Stimulated activated CD8-positive, alpha-beta memory T cell treated with anti-CD3 and anti-CD28 coated beads, Interleukin-2, amount 100 ng/mL, for 1 hour (primary cell): ENCODE results near the gene KLHL14.
"Not testable (repeated sequence)": the region's sequence is repeated elsewhere in the genome, so short reads cannot be mapped to it uniquely, and the experiment has no call there.

Source experiments
- DNase-seq, 2 donors: peaks; one replicate each; pipeline ENCODE4 v3.0.0-alpha.2; 2020; ENCODE audit warnings: low read depth in 2 of 2

The KLHL14 gene

GRCh38 chr18:32637659-32638058 lies 135.2 kb downstream of the KLHL14 start:
- DNase-seq: not testable (repeated sequence)

- DNase-seq: no peak
These were observed 135.6 kb downstream of the KLHL14 start for GRCh38 chr18:32637226-32637625.

GRCh38 chr18:32634876-32635431 lies 137.9 kb downstream of the KLHL14 start:
- no peak for DNase-seq

- DNase-seq: no peak
These were observed 142.7 kb downstream of the KLHL14 start for GRCh38 chr18:32629981-32630700.

GRCh38 chr18:32629292-32629691 lies 143.5 kb downstream of the KLHL14 start:
- DNase-seq: no peak

- DNase-seq: no peak
These were observed 148.6 kb downstream of the KLHL14 start for GRCh38 chr18:32624182-32624723.

- DNase-seq: no peak
These were observed 149.3 kb downstream of the KLHL14 start for GRCh38 chr18:32623563-32623962.
